Liver (tissue), 9 donors: ENCODE results near the gene PPP3CA. TPM values are rescaled to one million over a fixed set of nuclear protein-coding genes. Genes with fewer than 3 reads are reported as not detected.

Experiments
- DNase-seq: peaks from one replicate; pipeline ENCODE4 v3.0.0-alpha.2; 2017; ENCODE audit warnings: low spot score
- H3K27ac ChIP-seq, 2 donors: one replicate each; pipeline ENCODE4 v1.7.0; 2013; ENCODE audit warnings: inconsistent platforms in 2 of 2, low read length in 2 of 2, control low read depth in 1 of 2, low read depth in 1 of 2, mild to moderate bottlenecking in 1 of 2
- H3K27me3 ChIP-seq, 4 donors: one replicate each; pipeline versions ENCODE4 v1.6.1 to v1.7.0; 2013; ENCODE audit warnings: low read length in 3 of 4, inconsistent platforms in 1 of 4, mild to moderate bottlenecking in 1 of 4, moderate library complexity in 1 of 4; ENCODE audit not compliant: control insufficient read depth in 4 of 4, insufficient read depth in 4 of 4
- H3K36me3 ChIP-seq, 4 donors: one replicate each; pipeline versions ENCODE4 v1.6.1 to v1.7.0; 2013; ENCODE audit warnings: low read length in 3 of 4, mild to moderate bottlenecking in 3 of 4, low read depth in 1 of 4, moderate library complexity in 1 of 4; ENCODE audit not compliant: control insufficient read depth in 4 of 4, insufficient read depth in 3 of 4
- H3K4me1 ChIP-seq, 4 donors: one replicate each; pipeline versions ENCODE4 v1.6.1 to v1.7.0; 2013; ENCODE audit warnings: low read length in 3 of 4, mild to moderate bottlenecking in 3 of 4, moderate library complexity in 1 of 4; ENCODE audit not compliant: control insufficient read depth in 4 of 4, insufficient read depth in 4 of 4
- H3K4me3 ChIP-seq, 3 donors: one replicate each; pipeline versions ENCODE4 v1.6.1 to v1.7.0; 2013; ENCODE audit warnings: low read length in 3 of 3, control low read depth in 1 of 3, low read depth in 1 of 3, mild to moderate bottlenecking in 1 of 3
- H3K9ac ChIP-seq, 2 donors: one replicate each; pipeline ENCODE4 v1.7.0; 2013; ENCODE audit warnings: low read length in 2 of 2, mild to moderate bottlenecking in 2 of 2, moderate library complexity in 2 of 2, control low read depth in 1 of 2, low read depth in 1 of 2
- H3K9me3 ChIP-seq, 4 donors: one replicate each; pipeline versions ENCODE4 v1.6.1 to v1.7.0; 2013; ENCODE audit warnings: low read length in 3 of 4; ENCODE audit not compliant: control insufficient read depth in 4 of 4
- ATF3 ChIP-seq: IDR thresholded peaks from 2 replicates; pipeline ENCODE4 v1.6.1; 2016; ENCODE audit warnings: antibody characterized with exemption
- EGR1 ChIP-seq, 2 donors: IDR thresholded peaks; 2 replicates each; pipeline ENCODE4 v1.6.1; 2016 to 2018; ENCODE audit warnings: antibody characterized with exemption in 2 of 2, low read depth in 2 of 2
- FOXA1 ChIP-seq: IDR thresholded peaks from 2 replicates; pipeline ENCODE4 v1.6.1; 2016; ENCODE audit warnings: antibody characterized with exemption
- FOXA2 ChIP-seq: IDR thresholded peaks from 2 replicates; pipeline ENCODE4 v1.6.1; 2016; ENCODE audit warnings: antibody characterized with exemption
- GABPA ChIP-seq, 2 donors: IDR thresholded peaks in 1 of 2; conservative IDR thresholded peaks in 1 of 2; 2 replicates each; pipeline ENCODE4 v1.6.1; 2016; ENCODE audit warnings: antibody characterized with exemption in 2 of 2, mild to moderate bottlenecking in 1 of 2, moderate library complexity in 1 of 2
- HNF4A ChIP-seq, 2 donors: conservative IDR thresholded peaks; 2 replicates each; pipeline ENCODE4 v1.6.1; 2016; ENCODE audit warnings: antibody characterized with exemption in 2 of 2, mild to moderate bottlenecking in 2 of 2
- HNF4G ChIP-seq: IDR thresholded peaks from 2 replicates; pipeline ENCODE4 v1.6.1; 2016; ENCODE audit warnings: antibody characterized with exemption
- JUND ChIP-seq, 2 donors: IDR thresholded peaks; 2 replicates each; pipeline ENCODE4 v1.6.1; 2016; ENCODE audit warnings: antibody characterized with exemption in 2 of 2
- MAX ChIP-seq: IDR thresholded peaks from 2 replicates; pipeline ENCODE4 v1.6.1; 2016; ENCODE audit warnings: antibody characterized with exemption
- NR2F2 ChIP-seq: IDR thresholded peaks from 2 replicates; pipeline ENCODE4 v1.6.1; 2016; ENCODE audit warnings: antibody characterized with exemption
- RAD21 ChIP-seq, 2 donors: IDR thresholded peaks; 2 replicates each; pipeline ENCODE4 v1.6.1; 2016; ENCODE audit warnings: antibody characterized with exemption in 2 of 2, mild to moderate bottlenecking in 2 of 2
- RXRA ChIP-seq, 2 donors: IDR thresholded peaks; 2 replicates each; pipeline ENCODE4 v1.6.1; 2017 to 2018; ENCODE audit warnings: antibody characterized with exemption in 2 of 2, mild to moderate bottlenecking in 1 of 2
- SP1 ChIP-seq: IDR thresholded peaks from 2 replicates; pipeline ENCODE4 v1.6.1; 2018; ENCODE audit warnings: antibody characterized with exemption, mild to moderate bottlenecking
- TAF1 ChIP-seq: conservative IDR thresholded peaks from 2 replicates; pipeline ENCODE4 v1.6.1; 2016; ENCODE audit warnings: antibody characterized with exemption, mild to moderate bottlenecking
- YY1 ChIP-seq: IDR thresholded peaks from 2 replicates; pipeline ENCODE4 v1.6.1; 2016; ENCODE audit warnings: antibody characterized with exemption, mild to moderate bottlenecking
- WGBS: extraction: QIAGEN DNeasy Blood & Tissue Kit; methylation state at CpG from one replicate; pipeline ENCODE4 v1.1.7; 2013; 5-methylcytosine and 5-hydroxymethylcytosine counted together
- polyA plus RNA-seq, 2 donors: library from polyadenylated mRNA; stranded (reverse) in 1 of 2; unstranded in 1 of 2; fragments of 200-250 nt in 1 of 2; fragments of >200 nt in 1 of 2; fragmentation: Nextera tagmentation in 1 of 2; extraction: Ambion mirVana in 1 of 2; gene quantifications; one replicate each; pipeline versions ENCODE4 v1.2.1 to v1.2.3, GENCODE V29; 2013 to 2015
- total RNA-seq, 2 donors: library from RNA; depleted of rRNA; stranded (reverse); fragments of >200 nt; gene quantifications; one replicate each; pipeline ENCODE4 v1.2.3, GENCODE V29; 2014
- TF ChIP-seq, protein P1 (sequence below): IDR thresholded peaks from 2 replicates; pipeline ENCODE4 v1.6.1; 2016; ENCODE audit warnings: antibody characterized with exemption, mild to moderate bottlenecking
- TF ChIP-seq, protein P2 (sequence below): IDR thresholded peaks from 2 replicates; pipeline ENCODE4 v1.6.1; 2016; ENCODE audit warnings: antibody characterized with exemption
- TF ChIP-seq, protein P3 (sequence below): fragments of 150-350 bp; IDR thresholded peaks from 2 replicates; pipeline ENCODE4 v1.5.1; 2017; ENCODE audit warnings: improper control_type of control experiment, low read depth, low read length; ENCODE audit not compliant: missing input control
- donor health status: healthy.
- donor health status: healthy.
- donor health status: healthy.
- donor health status: healthy.
- donor health status: healthy.

The PPP3CA gene
- total and polyA plus RNA-seq, 4 donors, result 3.6 to 18.2 (median 14.2) TPM

- H3K27ac ChIP-seq, result no peak overlapping the region
- TF ChIP-seq EGR1 (IDR thresholded peaks at IDR 0.05; ENCODE audit: low read depth in 2 of 2) (no peak), FOXA2 (no peak), FOXA1 (no peak), SP1 (no peak), MAX (no peak), RAD21 (IDR thresholded peaks at IDR 0.05) (no peak), NR2F2 (no peak), YY1 (no peak), JUND (IDR thresholded peaks at IDR 0.05) (no peak), HNF4A (conservative IDR thresholded peaks at IDR 0.05) (no peak), TAF1 (no peak), HNF4G (no peak), RXRA (IDR thresholded peaks at IDR 0.05) (no peak), ATF3 (no peak), GABPA (IDR thresholded peaks at IDR 0.05 in 1 of 2, conservative IDR thresholded peaks at IDR 0.05 in 1 of 2) (no peak)
- TF ChIP-seq, protein P1, sequence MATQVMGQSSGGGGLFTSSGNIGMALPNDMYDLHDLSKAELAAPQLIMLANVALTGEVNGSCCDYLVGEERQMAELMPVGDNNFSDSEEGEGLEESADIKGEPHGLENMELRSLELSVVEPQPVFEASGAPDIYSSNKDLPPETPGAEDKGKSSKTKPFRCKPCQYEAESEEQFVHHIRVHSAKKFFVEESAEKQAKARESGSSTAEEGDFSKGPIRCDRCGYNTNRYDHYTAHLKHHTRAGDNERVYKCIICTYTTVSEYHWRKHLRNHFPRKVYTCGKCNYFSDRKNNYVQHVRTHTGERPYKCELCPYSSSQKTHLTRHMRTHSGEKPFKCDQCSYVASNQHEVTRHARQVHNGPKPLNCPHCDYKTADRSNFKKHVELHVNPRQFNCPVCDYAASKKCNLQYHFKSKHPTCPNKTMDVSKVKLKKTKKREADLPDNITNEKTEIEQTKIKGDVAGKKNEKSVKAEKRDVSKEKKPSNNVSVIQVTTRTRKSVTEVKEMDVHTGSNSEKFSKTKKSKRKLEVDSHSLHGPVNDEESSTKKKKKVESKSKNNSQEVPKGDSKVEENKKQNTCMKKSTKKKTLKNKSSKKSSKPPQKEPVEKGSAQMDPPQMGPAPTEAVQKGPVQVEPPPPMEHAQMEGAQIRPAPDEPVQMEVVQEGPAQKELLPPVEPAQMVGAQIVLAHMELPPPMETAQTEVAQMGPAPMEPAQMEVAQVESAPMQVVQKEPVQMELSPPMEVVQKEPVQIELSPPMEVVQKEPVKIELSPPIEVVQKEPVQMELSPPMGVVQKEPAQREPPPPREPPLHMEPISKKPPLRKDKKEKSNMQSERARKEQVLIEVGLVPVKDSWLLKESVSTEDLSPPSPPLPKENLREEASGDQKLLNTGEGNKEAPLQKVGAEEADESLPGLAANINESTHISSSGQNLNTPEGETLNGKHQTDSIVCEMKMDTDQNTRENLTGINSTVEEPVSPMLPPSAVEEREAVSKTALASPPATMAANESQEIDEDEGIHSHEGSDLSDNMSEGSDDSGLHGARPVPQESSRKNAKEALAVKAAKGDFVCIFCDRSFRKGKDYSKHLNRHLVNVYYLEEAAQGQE, result no peak
- TF ChIP-seq, protein P2, sequence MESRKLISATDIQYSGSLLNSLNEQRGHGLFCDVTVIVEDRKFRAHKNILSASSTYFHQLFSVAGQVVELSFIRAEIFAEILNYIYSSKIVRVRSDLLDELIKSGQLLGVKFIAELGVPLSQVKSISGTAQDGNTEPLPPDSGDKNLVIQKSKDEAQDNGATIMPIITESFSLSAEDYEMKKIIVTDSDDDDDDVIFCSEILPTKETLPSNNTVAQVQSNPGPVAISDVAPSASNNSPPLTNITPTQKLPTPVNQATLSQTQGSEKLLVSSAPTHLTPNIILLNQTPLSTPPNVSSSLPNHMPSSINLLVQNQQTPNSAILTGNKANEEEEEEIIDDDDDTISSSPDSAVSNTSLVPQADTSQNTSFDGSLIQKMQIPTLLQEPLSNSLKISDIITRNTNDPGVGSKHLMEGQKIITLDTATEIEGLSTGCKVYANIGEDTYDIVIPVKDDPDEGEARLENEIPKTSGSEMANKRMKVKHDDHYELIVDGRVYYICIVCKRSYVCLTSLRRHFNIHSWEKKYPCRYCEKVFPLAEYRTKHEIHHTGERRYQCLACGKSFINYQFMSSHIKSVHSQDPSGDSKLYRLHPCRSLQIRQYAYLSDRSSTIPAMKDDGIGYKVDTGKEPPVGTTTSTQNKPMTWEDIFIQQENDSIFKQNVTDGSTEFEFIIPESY, result no peak
- TF ChIP-seq, protein P3, sequence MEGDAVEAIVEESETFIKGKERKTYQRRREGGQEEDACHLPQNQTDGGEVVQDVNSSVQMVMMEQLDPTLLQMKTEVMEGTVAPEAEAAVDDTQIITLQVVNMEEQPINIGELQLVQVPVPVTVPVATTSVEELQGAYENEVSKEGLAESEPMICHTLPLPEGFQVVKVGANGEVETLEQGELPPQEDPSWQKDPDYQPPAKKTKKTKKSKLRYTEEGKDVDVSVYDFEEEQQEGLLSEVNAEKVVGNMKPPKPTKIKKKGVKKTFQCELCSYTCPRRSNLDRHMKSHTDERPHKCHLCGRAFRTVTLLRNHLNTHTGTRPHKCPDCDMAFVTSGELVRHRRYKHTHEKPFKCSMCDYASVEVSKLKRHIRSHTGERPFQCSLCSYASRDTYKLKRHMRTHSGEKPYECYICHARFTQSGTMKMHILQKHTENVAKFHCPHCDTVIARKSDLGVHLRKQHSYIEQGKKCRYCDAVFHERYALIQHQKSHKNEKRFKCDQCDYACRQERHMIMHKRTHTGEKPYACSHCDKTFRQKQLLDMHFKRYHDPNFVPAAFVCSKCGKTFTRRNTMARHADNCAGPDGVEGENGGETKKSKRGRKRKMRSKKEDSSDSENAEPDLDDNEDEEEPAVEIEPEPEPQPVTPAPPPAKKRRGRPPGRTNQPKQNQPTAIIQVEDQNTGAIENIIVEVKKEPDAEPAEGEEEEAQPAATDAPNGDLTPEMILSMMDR, result no peak
- no peak for DNase-seq
- peaks cover 0 to 5% (median 0%) of the 10 kb centered on the region in 4 donors for H3K9me3 ChIP-seq
- 97% methylated on average over 2 of the region's 2 CpGs for WGBS
- H3K36me3 ChIP-seq, result no peaks in the 10 kb centered on the region
- peaks cover 0 to 2% (median under 1%) of the 10 kb centered on the region in 4 donors for H3K4me1 ChIP-seq
- no peaks in the 10 kb centered on the region for H3K27me3 ChIP-seq
- H3K9ac ChIP-seq, result no peak overlapping the region
- H3K4me3 ChIP-seq, result no peak overlapping the region
These were observed 32.3 kb downstream of the PPP3CA start for GRCh38 chr4:101315041-101315440.
